HCT116 (cell line): ENCODE data around the gene LRRTM2. TPM values are rescaled to one million over a fixed set of nuclear protein-coding genes. Genes with fewer than 3 reads are reported as not detected.

Experiments
- total RNA-seq: library from RNA; stranded (reverse); gene quantifications from one replicate; pipeline ENCODE4 v1.2.1, GENCODE V29; 2021; ENCODE audit not compliant: unreplicated experiment

LRRTM2 gene
- total RNA-seq, 1 experiment from 2014 or later = not detected

Other genes starting within 250 kb of the LRRTM2 start
- 313 TPM for gene CTNNA1, start 121.9 kb downstream of the LRRTM2 start, total RNA-seq